Progenitor cell of endocrine pancreas (in vitro differentiated cells): ENCODE results near the gene C4B. TPM values are rescaled to one million over a fixed set of nuclear protein-coding genes. Genes with fewer than 3 reads are reported as not detected.

ENCODE experiments used
- DNase-seq: peaks from one replicate; pipeline ENCODE4 v3.0.0; 2021; ENCODE audit warnings: low spot score; ENCODE audit not compliant: unreplicated experiment
- H3K27ac Mint-ChIP-seq: 2 replicates; pipeline ENCODE4 v1.8.0; 2021; ENCODE audit warnings: mild to moderate bottlenecking, moderate library complexity, mixed read lengths
- H3K27me3 Mint-ChIP-seq: 2 replicates; pipeline ENCODE4 v1.8.0; 2021; ENCODE audit warnings: mixed read lengths
- H3K36me3 Mint-ChIP-seq: 2 replicates; pipeline ENCODE4 v1.8.0; 2022; ENCODE audit warnings: mixed read lengths; ENCODE audit not compliant: insufficient read depth
- H3K4me1 Mint-ChIP-seq: 2 replicates; pipeline ENCODE4 v1.8.0; 2021; ENCODE audit warnings: low read depth, mixed read lengths
- H3K4me3 Mint-ChIP-seq: 2 replicates; pipeline ENCODE4 v1.8.0; 2021; ENCODE audit warnings: low read depth, mild to moderate bottlenecking, moderate library complexity, mixed read lengths
- H3K9me3 Mint-ChIP-seq: 2 replicates; pipeline ENCODE4 v1.8.0; 2021; ENCODE audit warnings: low read depth, mixed read lengths
- total RNA-seq: library from RNA; stranded (reverse); gene quantifications from 2 replicates; pipeline ENCODE4 v1.2.1, GENCODE V29; 2021
- TF ChIP-seq, protein P1 (sequence below): fragments of 200-600 bp; sonication (generic); IDR thresholded peaks from one replicate; pipeline ENCODE4 v1.5.0; 2021; ENCODE audit warnings: antibody characterized with exemption, mild to moderate bottlenecking; ENCODE audit not compliant: unreplicated experiment

The C4B gene
- total RNA-seq, 1 donor from 2014 or later: 8.4 TPM

DNA sequence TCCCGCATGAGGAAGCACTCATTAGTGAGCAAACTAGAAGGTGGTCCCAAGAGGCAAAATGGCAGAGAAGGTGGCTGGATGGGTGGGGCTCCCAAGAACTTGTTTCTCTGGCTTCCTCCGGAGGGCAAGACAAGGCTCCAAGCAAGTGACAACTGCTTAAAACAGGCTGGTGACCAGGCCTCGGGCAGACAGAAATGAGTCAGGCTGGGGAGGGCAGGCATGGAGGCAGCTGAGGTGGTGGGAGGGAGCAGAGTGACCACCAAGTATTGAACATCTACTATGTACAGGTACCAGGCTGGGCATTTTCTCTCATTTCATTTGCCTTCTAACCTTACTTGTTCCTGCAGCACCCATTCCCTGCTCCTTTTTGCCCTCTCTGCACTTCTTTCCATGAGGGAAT is 61.2 kb downstream of the C4B start:
- no peaks in the 10 kb centered on the region for H3K27me3 Mint-ChIP-seq
- no peak overlapping the region for H3K27ac Mint-ChIP-seq
- H3K4me3 Mint-ChIP-seq: no peak overlapping the region
- no peaks in the 10 kb centered on the region for H3K9me3 Mint-ChIP-seq
- TF ChIP-seq, protein P1, sequence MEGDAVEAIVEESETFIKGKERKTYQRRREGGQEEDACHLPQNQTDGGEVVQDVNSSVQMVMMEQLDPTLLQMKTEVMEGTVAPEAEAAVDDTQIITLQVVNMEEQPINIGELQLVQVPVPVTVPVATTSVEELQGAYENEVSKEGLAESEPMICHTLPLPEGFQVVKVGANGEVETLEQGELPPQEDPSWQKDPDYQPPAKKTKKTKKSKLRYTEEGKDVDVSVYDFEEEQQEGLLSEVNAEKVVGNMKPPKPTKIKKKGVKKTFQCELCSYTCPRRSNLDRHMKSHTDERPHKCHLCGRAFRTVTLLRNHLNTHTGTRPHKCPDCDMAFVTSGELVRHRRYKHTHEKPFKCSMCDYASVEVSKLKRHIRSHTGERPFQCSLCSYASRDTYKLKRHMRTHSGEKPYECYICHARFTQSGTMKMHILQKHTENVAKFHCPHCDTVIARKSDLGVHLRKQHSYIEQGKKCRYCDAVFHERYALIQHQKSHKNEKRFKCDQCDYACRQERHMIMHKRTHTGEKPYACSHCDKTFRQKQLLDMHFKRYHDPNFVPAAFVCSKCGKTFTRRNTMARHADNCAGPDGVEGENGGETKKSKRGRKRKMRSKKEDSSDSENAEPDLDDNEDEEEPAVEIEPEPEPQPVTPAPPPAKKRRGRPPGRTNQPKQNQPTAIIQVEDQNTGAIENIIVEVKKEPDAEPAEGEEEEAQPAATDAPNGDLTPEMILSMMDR: no peak
- no peak for DNase-seq
- no peaks in the 10 kb centered on the region for H3K4me1 Mint-ChIP-seq
- H3K36me3 Mint-ChIP-seq: no peaks in the 10 kb centered on the region

DNA sequence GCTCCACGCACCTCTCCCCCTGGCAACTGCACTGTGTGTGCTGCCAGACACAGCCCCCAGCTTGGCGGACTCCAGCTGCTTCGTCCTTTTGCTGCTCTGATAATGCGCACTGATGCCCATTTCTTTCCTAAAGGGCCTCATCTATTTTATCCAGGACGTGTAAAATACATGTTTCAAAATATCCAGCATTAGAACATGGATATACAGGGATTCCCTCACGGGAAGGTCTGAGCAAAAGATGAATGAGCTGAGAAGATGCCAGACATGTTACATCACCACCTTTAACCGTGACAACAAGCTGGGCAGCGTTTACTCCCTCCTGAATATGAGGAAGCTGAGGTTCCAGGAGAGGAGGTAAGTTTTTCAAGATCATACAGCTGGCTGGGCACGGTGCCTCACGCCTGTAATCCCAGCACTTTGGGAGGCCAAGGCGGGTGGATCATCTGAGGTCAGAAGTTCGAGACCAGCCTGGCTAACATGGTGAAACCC is 61.8 kb downstream of the C4B start:
- Mint-ChIP-seq H3K27me3 (no peaks in the 10 kb centered on the region), H3K4me1 (no peaks in the 10 kb centered on the region), H3K36me3 (no peaks in the 10 kb centered on the region), H3K9me3 (no peaks in the 10 kb centered on the region), H3K27ac (no peak overlapping the region), H3K4me3 (no peak overlapping the region)
- no peak for DNase-seq
- TF ChIP-seq, protein P1: no peak

DNA sequence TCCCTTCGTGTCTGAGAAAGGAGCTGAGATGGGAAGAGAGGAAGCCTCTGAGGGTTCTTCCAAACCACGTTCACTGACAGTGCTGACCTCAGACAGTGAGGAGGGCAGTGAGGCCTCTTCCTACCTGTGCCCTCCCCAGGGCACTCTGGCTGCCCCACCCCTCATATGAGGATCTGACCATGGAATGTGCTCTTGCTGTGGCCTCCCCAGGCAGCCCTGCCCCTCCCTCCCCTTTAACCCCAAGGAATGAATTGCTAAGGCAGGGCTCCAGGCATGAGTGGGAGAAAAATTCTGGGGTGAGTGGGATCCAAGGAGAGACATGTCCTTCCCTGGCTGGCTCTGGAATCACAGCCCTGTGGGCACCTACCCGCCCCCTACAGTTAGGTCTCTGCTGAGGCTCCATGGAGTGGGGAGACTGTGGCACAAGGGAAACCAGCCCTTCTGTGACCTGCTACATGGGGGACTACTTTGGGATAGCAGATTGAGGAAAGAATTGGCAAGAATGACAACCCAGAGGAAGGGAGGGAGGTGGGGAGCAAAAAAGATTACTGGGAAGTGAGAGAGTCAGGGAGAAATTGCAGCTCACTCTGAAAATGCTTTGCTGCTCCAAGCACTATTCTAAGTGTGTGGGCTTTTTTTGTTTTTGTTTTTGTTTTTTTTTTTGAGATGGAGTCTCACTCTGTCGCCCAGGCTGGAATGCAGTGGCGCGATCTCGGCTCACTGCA is 65.1 kb downstream of the C4B start:
- Mint-ChIP-seq H3K27me3 (peaks cover 9% of the 10 kb centered on the region), H3K4me1 (no peaks in the 10 kb centered on the region), H3K36me3 (no peaks in the 10 kb centered on the region), H3K27ac (peak overlapping the region; percentile 72), H3K9me3 (no peaks in the 10 kb centered on the region), H3K4me3 (no peak overlapping the region)
- DNase-seq: no peak
- TF ChIP-seq, protein P1: no peak

DNA sequence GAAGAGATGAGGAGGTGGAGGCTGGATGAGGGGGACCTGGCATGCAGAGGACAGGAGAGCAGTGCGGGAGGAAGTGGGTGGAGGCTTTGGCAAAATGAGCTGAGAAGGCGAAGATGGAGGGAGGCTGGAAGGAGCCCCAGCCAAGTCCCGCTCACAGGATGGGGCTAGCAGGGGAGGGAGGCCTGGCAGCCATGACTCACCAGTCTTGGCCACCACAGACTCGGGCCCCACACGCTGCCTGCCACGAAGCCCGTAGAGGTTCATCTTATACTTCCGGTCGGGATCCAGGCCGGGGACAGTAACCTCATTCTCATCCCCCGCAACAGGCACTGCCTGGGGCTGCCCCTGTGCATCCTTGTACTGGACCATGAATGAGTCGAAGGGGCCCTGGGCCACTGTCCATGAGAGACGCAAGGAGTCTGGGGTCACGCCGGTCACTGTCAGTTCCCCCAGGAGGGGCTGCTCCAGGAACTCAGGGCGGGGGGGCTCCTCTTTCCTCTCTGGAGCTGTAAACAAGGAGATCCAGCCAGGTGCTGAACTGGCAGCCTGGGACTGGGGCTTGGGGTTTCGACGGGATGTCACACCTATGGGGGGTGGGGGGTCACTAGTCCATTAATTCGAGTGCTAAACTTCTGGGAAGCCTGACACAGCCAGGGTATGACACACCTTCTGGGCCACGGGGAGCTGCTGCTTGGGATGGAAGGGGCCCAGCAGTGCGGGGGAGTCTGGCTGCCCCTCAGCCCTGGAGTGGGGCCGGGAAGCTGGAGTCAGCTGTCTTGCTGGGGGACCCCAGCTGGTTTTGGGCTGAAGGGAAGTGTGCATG is 66.8 kb downstream of the C4B start:
- no peaks in the 10 kb centered on the region for H3K36me3 Mint-ChIP-seq
- H3K4me3 Mint-ChIP-seq: no peak overlapping the region
- DNase-seq: no peak
- H3K27me3 Mint-ChIP-seq: peaks cover 19% of the 10 kb centered on the region
- no peaks in the 10 kb centered on the region for H3K9me3 Mint-ChIP-seq
- H3K4me1 Mint-ChIP-seq: peaks cover 3% of the 10 kb centered on the region
- no peak overlapping the region for H3K27ac Mint-ChIP-seq
- TF ChIP-seq, protein P1: no peak

DNA sequence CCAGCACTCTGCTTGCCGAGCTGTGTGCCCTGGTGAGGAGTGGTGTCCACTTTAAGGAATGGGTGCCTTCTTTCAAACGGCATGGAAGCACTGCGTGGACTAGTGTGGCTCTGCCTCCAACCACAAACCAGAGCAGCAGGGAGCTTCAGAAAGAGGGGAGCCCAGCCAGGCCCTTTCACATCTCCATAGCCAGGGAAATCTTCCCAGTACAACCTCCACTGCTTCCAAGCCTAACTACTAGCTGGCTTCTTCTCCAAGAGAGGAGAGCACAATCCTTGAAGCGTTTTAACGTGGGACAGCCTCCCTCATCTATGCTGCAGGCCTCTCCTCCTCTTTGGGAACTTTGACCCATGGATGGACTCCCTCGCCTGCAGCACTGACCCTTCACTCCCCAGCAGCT is 67.9 kb downstream of the C4B start:
- H3K27ac Mint-ChIP-seq: no peak overlapping the region
- peaks cover 24% of the 10 kb centered on the region for H3K27me3 Mint-ChIP-seq
- no peak overlapping the region for H3K4me3 Mint-ChIP-seq
- TF ChIP-seq, protein P1: no peak
- H3K4me1 Mint-ChIP-seq: peaks cover 3% of the 10 kb centered on the region
- H3K9me3 Mint-ChIP-seq: no peaks in the 10 kb centered on the region
- H3K36me3 Mint-ChIP-seq: no peaks in the 10 kb centered on the region
- DNase-seq: no peak
